ENCODE measurements around the gene SPACA7.
"Not testable (repeated sequence)": the region's sequence is repeated elsewhere in the genome, so short reads cannot be mapped to it uniquely, and the experiment has no call there.

SPACA7 gene

DNA sequence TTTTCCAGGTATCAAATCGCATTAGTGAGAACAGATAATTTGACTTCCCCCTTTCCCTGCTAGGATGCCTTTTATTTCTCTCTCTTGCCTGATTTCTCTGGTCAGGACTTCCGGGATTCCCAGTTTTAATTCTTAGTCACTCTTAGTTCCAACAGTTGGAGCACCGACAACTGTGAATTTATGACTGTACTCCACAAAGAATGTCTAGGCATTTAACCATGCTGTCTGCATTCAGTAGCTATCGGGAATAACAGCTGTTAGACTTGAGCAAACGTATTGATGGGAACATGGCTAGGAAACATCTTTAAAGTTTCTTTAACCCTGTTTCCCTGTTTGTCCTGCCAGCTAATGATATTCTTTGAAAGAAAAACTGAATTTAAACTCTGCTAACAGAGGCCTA is 14.1 kb upstream of the SPACA7 start:
- Histone ChIP-seq H3K27me3 (ENCODE audit: control insufficient read depth in 5 of 5, insufficient read depth in 4 of 5, low read length in 5 of 5) (peaks cover 0 to 13% (median 3%) of the 10 kb centered on the region in 5 donors), H3K36me3 (ENCODE audit: control insufficient read depth in 5 of 5, insufficient read depth in 5 of 5, low read length in 5 of 5) (no peaks in the 10 kb centered on the region), H3K9me3 (ENCODE audit: control insufficient read depth in 5 of 5, low read length in 5 of 5) (peaks cover 3 to 19% (median 7%) of the 10 kb centered on the region in 5 donors), H3K4me1 (ENCODE audit: control insufficient read depth in 5 of 5, insufficient read depth in 5 of 5, low read length in 5 of 5) (no peaks in the 10 kb centered on the region), H3K9ac (ENCODE audit: low read length in 5 of 5) (no peak overlapping the region), H3K4me3 (ENCODE audit: low read depth in 1 of 5, low read length in 5 of 5) (no peak overlapping the region), H3K27ac (ENCODE audit: low read depth, low read length) (no peak overlapping the region)

- Histone ChIP-seq H3K9me3 (ENCODE audit: control insufficient read depth in 5 of 5, low read length in 5 of 5) (peaks cover 3 to 21% (median 9%) of the 10 kb centered on the region in 5 donors), H3K27me3 (ENCODE audit: control insufficient read depth in 5 of 5, insufficient read depth in 4 of 5, low read length in 5 of 5) (peaks cover 0 to 13% (median 4%) of the 10 kb centered on the region in 5 donors), H3K4me1 (ENCODE audit: control insufficient read depth in 5 of 5, insufficient read depth in 5 of 5, low read length in 5 of 5) (no peaks in the 10 kb centered on the region), H3K36me3 (ENCODE audit: control insufficient read depth in 5 of 5, insufficient read depth in 5 of 5, low read length in 5 of 5) (no peaks in the 10 kb centered on the region), H3K4me3 (ENCODE audit: low read depth in 1 of 5, low read length in 5 of 5) (no peak overlapping the region), H3K27ac (ENCODE audit: low read depth, low read length) (no peak overlapping the region), H3K9ac (ENCODE audit: low read length in 5 of 5) (no peak overlapping the region)
Measured at GRCh38 chr13:112363867-112364528, 12.2 kb upstream of the SPACA7 start.

DNA sequence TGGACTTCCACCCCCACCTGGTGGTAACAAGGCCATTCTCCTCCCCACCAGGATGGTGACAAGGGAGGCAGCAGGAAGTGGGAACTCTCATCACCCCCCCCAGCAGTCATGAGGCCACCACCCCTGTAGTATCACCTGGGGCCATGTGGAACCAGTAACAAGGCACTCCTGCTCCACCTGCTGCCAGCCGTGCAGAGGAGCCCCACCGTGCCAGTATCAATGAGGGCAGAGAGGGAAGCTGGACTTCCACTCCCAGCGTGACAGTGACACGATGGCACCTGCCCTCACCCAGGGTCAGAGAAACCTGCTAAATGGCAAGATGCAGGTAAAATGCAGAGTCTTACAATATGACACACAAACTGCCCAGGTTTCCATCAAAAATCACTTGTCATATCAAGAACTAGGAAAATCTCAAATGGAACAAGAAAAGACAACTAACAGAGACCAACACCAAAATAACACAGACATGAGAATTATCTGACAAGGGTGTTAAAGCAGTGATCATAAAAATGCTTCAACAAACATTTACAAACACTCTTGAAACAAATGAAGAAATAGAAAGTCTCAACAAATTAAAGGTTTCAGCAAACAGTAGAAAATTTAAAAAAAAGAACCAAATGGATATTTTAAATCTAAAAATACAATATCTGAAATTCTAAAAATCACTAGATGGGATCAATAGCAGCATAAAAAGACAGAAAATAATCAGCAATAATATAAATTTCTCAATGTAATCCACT is 9.1 kb upstream of the SPACA7 start:
- no peak overlapping the region for H3K9ac ChIP-seq (ENCODE audit: low read length in 5 of 5)
- H3K9me3 ChIP-seq (ENCODE audit: control insufficient read depth in 5 of 5, low read length in 5 of 5): peaks cover 0 to 17% (median 5%) of the 10 kb centered on the region in 5 donors
- no peaks in the 10 kb centered on the region for H3K36me3 ChIP-seq (ENCODE audit: control insufficient read depth in 5 of 5, insufficient read depth in 5 of 5, low read length in 5 of 5)
- peaks cover 0 to 13% (median 5%) of the 10 kb centered on the region in 5 donors for H3K27me3 ChIP-seq (ENCODE audit: control insufficient read depth in 5 of 5, insufficient read depth in 4 of 5, low read length in 5 of 5)
- H3K4me3 ChIP-seq (ENCODE audit: low read depth in 1 of 5, low read length in 5 of 5): no peak overlapping the region
- H3K27ac ChIP-seq (ENCODE audit: low read depth, low read length): no peak overlapping the region
- no peaks in the 10 kb centered on the region for H3K4me1 ChIP-seq (ENCODE audit: control insufficient read depth in 5 of 5, insufficient read depth in 5 of 5, low read length in 5 of 5)

GRCh38 chr13:112368883-112369282 is 7.3 kb upstream of the SPACA7 start:
- H3K36me3 ChIP-seq (ENCODE audit: control insufficient read depth in 5 of 5, insufficient read depth in 5 of 5, low read length in 5 of 5): no peaks in the 10 kb centered on the region
- H3K4me3 ChIP-seq (ENCODE audit: low read depth in 1 of 5, low read length in 5 of 5): no peak overlapping the region
- H3K4me1 ChIP-seq (ENCODE audit: control insufficient read depth in 5 of 5, insufficient read depth in 5 of 5, low read length in 5 of 5): no peaks in the 10 kb centered on the region
- H3K9ac ChIP-seq (ENCODE audit: low read length in 5 of 5): no peak overlapping the region
- peaks cover 0 to 17% (median 5%) of the 10 kb centered on the region in 5 donors for H3K9me3 ChIP-seq (ENCODE audit: control insufficient read depth in 5 of 5, low read length in 5 of 5)
- peaks cover 0 to 13% (median 5%) of the 10 kb centered on the region in 5 donors for H3K27me3 ChIP-seq (ENCODE audit: control insufficient read depth in 5 of 5, insufficient read depth in 4 of 5, low read length in 5 of 5)
- no peak overlapping the region for H3K27ac ChIP-seq (ENCODE audit: low read depth, low read length)

DNA sequence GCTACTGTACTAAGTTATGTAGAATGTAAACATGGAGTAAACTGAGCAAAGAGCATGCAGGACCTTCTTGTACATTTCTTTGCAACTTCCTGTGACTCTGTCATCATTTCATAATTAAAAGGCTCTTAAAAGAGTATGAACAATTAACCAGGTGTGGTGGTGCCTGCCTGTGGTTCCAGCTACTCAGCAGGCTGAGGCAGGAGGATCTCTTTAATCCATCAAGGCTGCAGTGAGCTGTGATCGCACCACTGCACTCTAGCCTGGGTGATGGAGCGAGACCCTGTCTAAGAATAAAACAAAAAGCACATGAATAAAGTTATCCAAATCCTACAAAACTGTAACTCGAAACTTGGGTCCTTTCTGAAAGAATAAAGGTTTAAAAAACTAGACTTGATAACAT is 5.8 kb upstream of the SPACA7 start:
- Histone ChIP-seq H3K9me3 (ENCODE audit: control insufficient read depth in 5 of 5, low read length in 5 of 5) (peaks cover 0 to 15% (median 5%) of the 10 kb centered on the region in 5 donors), H3K4me1 (ENCODE audit: control insufficient read depth in 5 of 5, insufficient read depth in 5 of 5, low read length in 5 of 5) (no peaks in the 10 kb centered on the region), H3K27ac (ENCODE audit: low read depth, low read length) (no peak overlapping the region), H3K36me3 (ENCODE audit: control insufficient read depth in 5 of 5, insufficient read depth in 5 of 5, low read length in 5 of 5) (no peaks in the 10 kb centered on the region), H3K27me3 (ENCODE audit: control insufficient read depth in 5 of 5, insufficient read depth in 4 of 5, low read length in 5 of 5) (peaks cover 0 to 14% (median 5%) of the 10 kb centered on the region in 5 donors), H3K4me3 (ENCODE audit: low read depth in 1 of 5, low read length in 5 of 5) (no peak overlapping the region), H3K9ac (ENCODE audit: low read length in 5 of 5) (no peak overlapping the region)

DNA sequence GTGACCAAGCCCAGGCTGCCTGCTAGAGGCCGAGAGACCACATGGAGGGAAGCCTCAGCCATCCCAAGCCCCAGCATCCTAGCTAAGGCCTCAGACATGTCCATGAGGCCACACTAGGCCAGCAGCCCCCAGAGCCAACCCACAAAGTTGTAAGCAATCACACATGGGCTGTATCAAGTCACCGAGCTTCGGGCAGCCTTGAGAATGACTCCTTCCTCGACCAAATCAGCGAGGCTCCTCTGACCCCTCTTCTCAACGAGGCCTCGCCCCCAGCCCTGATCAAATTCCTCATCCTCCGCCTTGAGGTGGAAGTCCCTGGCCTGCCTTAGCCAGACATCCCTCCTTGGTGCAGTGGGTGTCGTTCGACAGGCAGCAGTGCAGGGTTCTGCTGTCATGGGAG is 1.9 kb upstream of the SPACA7 start:
- peaks cover 0 to 7% (median 2%) of the 10 kb centered on the region in 5 donors for H3K27me3 ChIP-seq (ENCODE audit: control insufficient read depth in 5 of 5, insufficient read depth in 4 of 5, low read length in 5 of 5)
- H3K9me3 ChIP-seq (ENCODE audit: control insufficient read depth in 5 of 5, low read length in 5 of 5): peaks cover 0 to 5% (median 2%) of the 10 kb centered on the region in 5 donors
- no peak overlapping the region for H3K9ac ChIP-seq (ENCODE audit: low read length in 5 of 5)
- no peak overlapping the region for H3K27ac ChIP-seq (ENCODE audit: low read depth, low read length)
- H3K36me3 ChIP-seq (ENCODE audit: control insufficient read depth in 5 of 5, insufficient read depth in 5 of 5, low read length in 5 of 5): no peaks in the 10 kb centered on the region
- no peaks in the 10 kb centered on the region for H3K4me1 ChIP-seq (ENCODE audit: control insufficient read depth in 5 of 5, insufficient read depth in 5 of 5, low read length in 5 of 5)
- H3K4me3 ChIP-seq (ENCODE audit: low read depth in 1 of 5, low read length in 5 of 5): no peak overlapping the region

DNA sequence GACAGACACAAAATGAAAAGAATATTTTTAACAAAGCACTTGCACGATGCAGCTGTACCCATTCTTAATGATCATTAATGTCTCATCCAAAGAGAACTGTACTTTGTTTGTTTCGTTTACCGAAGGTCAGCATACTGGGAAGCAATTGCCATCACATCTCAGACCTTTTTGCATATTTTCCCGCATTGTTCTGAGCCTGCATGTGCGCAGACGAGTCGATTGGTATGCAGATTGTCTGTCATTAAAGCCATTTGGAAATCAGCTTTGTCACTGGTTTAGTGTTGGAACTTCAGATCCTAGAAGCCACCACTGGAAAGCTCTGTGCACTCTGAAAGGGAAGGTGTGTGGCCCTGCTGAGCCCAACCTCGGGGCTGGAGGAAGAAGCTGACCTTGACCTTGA is 15.6 kb downstream of the SPACA7 start:
- Histone ChIP-seq H3K4me3 (ENCODE audit: low read depth in 1 of 5, low read length in 5 of 5) (no peak overlapping the region), H3K4me1 (ENCODE audit: control insufficient read depth in 5 of 5, insufficient read depth in 5 of 5, low read length in 5 of 5) (no peaks in the 10 kb centered on the region), H3K9me3 (ENCODE audit: control insufficient read depth in 5 of 5, low read length in 5 of 5) (no peaks in the 10 kb centered on the region), H3K27ac (ENCODE audit: low read depth, low read length) (no peak overlapping the region), H3K27me3 (ENCODE audit: control insufficient read depth in 5 of 5, insufficient read depth in 4 of 5, low read length in 5 of 5) (peaks cover 0 to 4% (median 0%) of the 10 kb centered on the region in 5 donors), H3K36me3 (ENCODE audit: control insufficient read depth in 5 of 5, insufficient read depth in 5 of 5, low read length in 5 of 5) (no peaks in the 10 kb centered on the region), H3K9ac (ENCODE audit: low read length in 5 of 5) (no peak overlapping the region)

DNA sequence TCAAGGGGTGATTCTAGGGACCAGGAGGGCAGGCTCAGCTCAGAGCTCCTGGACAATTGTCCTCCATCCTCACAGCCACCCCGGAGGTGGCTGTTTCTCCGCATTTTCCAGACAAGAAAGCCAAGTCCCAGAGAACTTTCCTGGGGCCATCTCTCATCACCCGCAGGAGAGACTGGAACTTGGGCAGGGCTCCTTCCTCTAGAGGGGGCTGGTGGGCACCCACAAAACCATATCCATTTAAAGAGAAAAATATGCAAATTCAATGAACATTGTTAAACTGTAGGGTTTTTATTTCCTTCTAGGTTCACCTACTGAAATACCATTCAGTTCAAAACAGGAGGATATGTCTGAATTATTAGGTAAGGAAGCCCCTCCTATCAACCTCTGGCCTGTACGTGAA is 16.6 kb downstream of the SPACA7 start:
- no peaks in the 10 kb centered on the region for H3K36me3 ChIP-seq (ENCODE audit: control insufficient read depth in 5 of 5, insufficient read depth in 5 of 5, low read length in 5 of 5)
- no peak overlapping the region for H3K4me3 ChIP-seq (ENCODE audit: low read depth in 1 of 5, low read length in 5 of 5)
- no peaks in the 10 kb centered on the region for H3K4me1 ChIP-seq (ENCODE audit: control insufficient read depth in 5 of 5, insufficient read depth in 5 of 5, low read length in 5 of 5)
- H3K9me3 ChIP-seq (ENCODE audit: control insufficient read depth in 5 of 5, low read length in 5 of 5): no peaks in the 10 kb centered on the region
- H3K27me3 ChIP-seq (ENCODE audit: control insufficient read depth in 5 of 5, insufficient read depth in 4 of 5, low read length in 5 of 5): peaks cover 0 to 4% (median 0%) of the 10 kb centered on the region in 5 donors
- no peak overlapping the region for H3K27ac ChIP-seq (ENCODE audit: low read depth, low read length)
- H3K9ac ChIP-seq (ENCODE audit: low read length in 5 of 5): no peak overlapping the region

- H3K9me3 ChIP-seq (ENCODE audit: control insufficient read depth in 5 of 5, low read length in 5 of 5); H3K36me3 ChIP-seq (ENCODE audit: control insufficient read depth in 5 of 5, insufficient read depth in 5 of 5, low read length in 5 of 5); H3K9ac ChIP-seq (ENCODE audit: low read length in 5 of 5); H3K4me1 ChIP-seq (ENCODE audit: control insufficient read depth in 5 of 5, insufficient read depth in 5 of 5, low read length in 5 of 5); H3K4me3 ChIP-seq (ENCODE audit: low read depth in 1 of 5, low read length in 5 of 5); H3K27me3 ChIP-seq (ENCODE audit: control insufficient read depth in 5 of 5, insufficient read depth in 4 of 5, low read length in 5 of 5); H3K27ac ChIP-seq (ENCODE audit: low read depth, low read length): not testable (repeated sequence)
Measured at GRCh38 chr13:112395022-112395421, 18.9 kb downstream of the SPACA7 start.

DNA sequence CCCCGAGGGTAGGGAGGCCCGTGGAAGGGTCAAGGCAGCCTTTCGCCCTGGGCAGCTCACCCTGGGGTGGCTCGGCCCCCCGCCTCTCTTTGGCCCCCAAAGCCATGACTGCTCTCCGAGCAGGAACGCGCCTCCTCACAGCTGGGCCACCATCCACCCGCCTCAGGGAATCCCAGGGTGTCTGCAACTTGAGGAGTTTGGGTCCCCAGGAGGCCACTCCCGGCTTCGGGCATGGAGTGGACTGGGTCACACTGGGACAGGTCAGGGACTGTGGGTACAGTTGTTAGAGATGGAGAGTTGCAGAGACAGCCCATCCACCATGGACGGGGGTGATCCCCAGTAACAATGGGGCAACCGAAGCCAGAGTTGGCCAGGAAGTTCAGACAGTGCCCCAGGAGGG is 19.8 kb downstream of the SPACA7 start:
- not testable (repeated sequence) for H3K27me3 ChIP-seq (ENCODE audit: control insufficient read depth in 5 of 5, insufficient read depth in 4 of 5, low read length in 5 of 5); H3K4me3 ChIP-seq (ENCODE audit: low read depth in 1 of 5, low read length in 5 of 5); H3K9ac ChIP-seq (ENCODE audit: low read length in 5 of 5); H3K27ac ChIP-seq (ENCODE audit: low read depth, low read length); H3K4me1 ChIP-seq (ENCODE audit: control insufficient read depth in 5 of 5, insufficient read depth in 5 of 5, low read length in 5 of 5); H3K36me3 ChIP-seq (ENCODE audit: control insufficient read depth in 5 of 5, insufficient read depth in 5 of 5, low read length in 5 of 5); H3K9me3 ChIP-seq (ENCODE audit: control insufficient read depth in 5 of 5, low read length in 5 of 5)

All from subcutaneous abdominal adipose tissue (tissue), 5 donors.